Neural cell (in vitro differentiated cells): ENCODE data around the gene DDOST. TPM values are rescaled to one million over a fixed set of nuclear protein-coding genes. Genes with fewer than 3 reads are reported as not detected.

ENCODE experiments used
- H2AFZ ChIP-seq: fragments of 200-600, 300-800 bp; sonication (generic), shearing (Covaris generic); 2 replicates; pipeline ENCODE4 v1.6.0; 2014; ENCODE audit warnings: low read depth, mild to moderate bottlenecking, antibody characterized with exemption, low read length, moderate library complexity
- H3F3A ChIP-seq: fragments of 200-600 bp; shearing (Covaris generic); 2 replicates; pipeline ENCODE4 v1.6.1; 2016; ENCODE audit warnings: mild to moderate bottlenecking, moderate library complexity, mixed read lengths, antibody characterized with exemption, low read length; ENCODE audit not compliant: insufficient read depth, poor library complexity, severe bottlenecking
- H3K27ac ChIP-seq: fragments of 200-600, 300-800 bp; sonication (generic), shearing (Covaris generic); 2 replicates; pipeline ENCODE4 v1.5.1; 2014; ENCODE audit warnings: mild to moderate bottlenecking, low read length, moderate library complexity
- H3K27me3 ChIP-seq: fragments of 300-800, 200-600 bp; sonication (generic), shearing (Covaris generic); 2 replicates; pipeline ENCODE4 v1.6.0; 2014; ENCODE audit warnings: mild to moderate bottlenecking, low read depth, low read length, moderate library complexity; ENCODE audit not compliant: insufficient read depth
- H3K36me3 ChIP-seq: fragments of 300-800, 200-600 bp; sonication (generic), shearing (Covaris generic); 2 replicates; pipeline ENCODE4 v1.5.1; 2014; ENCODE audit warnings: mild to moderate bottlenecking, antibody characterized with exemption, low read length, moderate library complexity; ENCODE audit not compliant: insufficient read depth
- H3K4me2 ChIP-seq: fragments of 300-800, 200-600 bp; sonication (generic), shearing (Covaris generic); 2 replicates; pipeline ENCODE4 v1.6.0; 2014; ENCODE audit warnings: mild to moderate bottlenecking, low read length
- H3K4me3 ChIP-seq: fragments of 300-800, 200-600 bp; sonication (generic), shearing (Covaris generic); 2 replicates; pipeline ENCODE4 v1.5.1; 2014; ENCODE audit warnings: mild to moderate bottlenecking, low read length, moderate library complexity
- H3K79me2 ChIP-seq: fragments of 200-600 bp; shearing (Covaris generic); replicated peaks from 2 replicates; pipeline ENCODE4 v1.6.0; 2014; ENCODE audit warnings: mild to moderate bottlenecking, low read length, moderate library complexity; ENCODE audit not compliant: insufficient read depth
- H3K9ac ChIP-seq: fragments of 300-800, 200-600 bp; sonication (generic), shearing (Covaris generic); 2 replicates; pipeline ENCODE4 v1.6.1; 2016; ENCODE audit warnings: mild to moderate bottlenecking, low read length, mixed read lengths
- H3K9me2 ChIP-seq: fragments of 200-600 bp; shearing (Covaris generic); 2 replicates; pipeline ENCODE4 v1.6.1; 2016; ENCODE audit warnings: mild to moderate bottlenecking, low read length, mixed read lengths; ENCODE audit not compliant: insufficient read depth
- H3K9me3 ChIP-seq: fragments of 200-600, 300-800 bp; sonication (generic), shearing (Covaris generic); 2 replicates; pipeline ENCODE4 v1.6.1; 2016; ENCODE audit warnings: mild to moderate bottlenecking, mixed run types, low read length, moderate library complexity, mixed read lengths
- H4K20me1 ChIP-seq: fragments of 200-600 bp; shearing (Covaris generic); 2 replicates; pipeline ENCODE4 v1.6.1; 2016; ENCODE audit warnings: mild to moderate bottlenecking, mixed run types; ENCODE audit not compliant: insufficient read depth
- CTCF ChIP-seq: fragments of 450-650 bp; IDR thresholded peaks from 2 replicates; pipeline ENCODE4 v1.5.1; 2014; ENCODE audit warnings: antibody characterized with exemption, mild to moderate bottlenecking, moderate library complexity; ENCODE audit not compliant: poor library complexity, severe bottlenecking
- EP300 ChIP-seq: fragments of 450-650 bp; conservative IDR thresholded peaks from 2 replicates; pipeline ENCODE4 v1.6.1; 2014; ENCODE audit warnings: antibody characterized with exemption, mild to moderate bottlenecking, moderate library complexity; ENCODE audit not compliant: poor library complexity, severe bottlenecking
- EZH2 ChIP-seq: fragments of 200-600, 300-800 bp; shearing (Covaris generic), sonication (generic); IDR thresholded peaks from 2 replicates; pipeline ENCODE4 v1.6.1; 2014; ENCODE audit warnings: antibody characterized with exemption, low read length, borderline replicate concordance, mild to moderate bottlenecking; ENCODE audit not compliant: insufficient read depth, poor library complexity, severe bottlenecking
- MXI1 ChIP-seq: fragments of 450-650 bp; conservative IDR thresholded peaks from 2 replicates; pipeline ENCODE4 v1.6.1; 2014; ENCODE audit warnings: antibody characterized with exemption, mild to moderate bottlenecking; ENCODE audit not compliant: poor library complexity, severe bottlenecking
- POLR2AphosphoS5 ChIP-seq: IDR thresholded peaks from 2 replicates; pipeline ENCODE4 v1.6.1; 2012
- RAD21 ChIP-seq: fragments of 450-650 bp; conservative IDR thresholded peaks from 2 replicates; pipeline ENCODE4 v1.6.1; 2014; ENCODE audit warnings: antibody characterized with exemption, mild to moderate bottlenecking, moderate library complexity
- REST ChIP-seq: IDR thresholded peaks from 2 replicates; pipeline ENCODE4 v1.6.1; 2012; ENCODE audit warnings: borderline replicate concordance
- SMC3 ChIP-seq: fragments of 450-650 bp; conservative IDR thresholded peaks from 2 replicates; pipeline ENCODE4 v1.6.1; 2014; ENCODE audit warnings: antibody characterized with exemption, mild to moderate bottlenecking, moderate library complexity; ENCODE audit not compliant: poor library complexity
- TAF1 ChIP-seq: IDR thresholded peaks from 2 replicates; pipeline ENCODE4 v1.6.1; 2012; ENCODE audit warnings: low read depth
- polyA plus RNA-seq: library from polyadenylated mRNA; depleted of rRNA; stranded (reverse); fragments of >200 nt; gene quantifications from 2 replicates; pipeline ENCODE4 v1.2.3, GENCODE V29; 2014

The DDOST gene
- polyA plus RNA-seq, 1 donor from 2014 or later, result 177 TPM

GRCh38 chr1:20611652-20612051 lies 49.5 kb downstream of the DDOST start:
- Histone ChIP-seq H3K4me3 (no peak overlapping the region), H3K27ac (no peak overlapping the region), H4K20me1 (no peaks in the 10 kb centered on the region), H3K27me3 (no peaks in the 10 kb centered on the region), H3K36me3 (no peaks in the 10 kb centered on the region), H3K4me2 (no peak overlapping the region), H3K9me3 (no peaks in the 10 kb centered on the region), H2AFZ (no peak overlapping the region), H3K79me2 (no peaks in the 10 kb centered on the region), H3K9ac (no peak overlapping the region), H3F3A (no peaks in the 10 kb centered on the region), H3K9me2 (no peaks in the 10 kb centered on the region)
- TF ChIP-seq EZH2 (no peak), CTCF (no peak), SMC3 (no peak), RAD21 (no peak), MXI1 (no peak), EP300 (no peak), TAF1 (no peak), POLR2AphosphoS5 (no peak), REST (no peak)

GRCh38 chr1:20610970-20611369 lies 50.2 kb downstream of the DDOST start:
- Histone ChIP-seq H3K4me3 (no peak overlapping the region), H3K4me2 (no peak overlapping the region)
- TF ChIP-seq CTCF, result no peak
- no peak for TF ChIP-seq RAD21
- TF ChIP-seq EZH2, result no peak
- no peak for TF ChIP-seq TAF1
- TF ChIP-seq MXI1, result no peak
- TF ChIP-seq EP300, result no peak
- TF ChIP-seq POLR2AphosphoS5, result no peak
- no peak for TF ChIP-seq SMC3
- no peak for TF ChIP-seq REST

More at GRCh38 chr1:20610970-20611369, 50.2 kb downstream of the DDOST start:
- H4K20me1 ChIP-seq, result no peaks in the 10 kb centered on the region
- H3F3A ChIP-seq, result no peaks in the 10 kb centered on the region
- H3K27ac ChIP-seq, result no peak overlapping the region
- H3K9ac ChIP-seq, result no peak overlapping the region
- H3K9me3 ChIP-seq, result no peaks in the 10 kb centered on the region
- H2AFZ ChIP-seq, result no peak overlapping the region
- H3K79me2 ChIP-seq, result no peaks in the 10 kb centered on the region
- H3K27me3 ChIP-seq, result no peaks in the 10 kb centered on the region
- no peaks in the 10 kb centered on the region for H3K9me2 ChIP-seq
- H3K36me3 ChIP-seq, result no peaks in the 10 kb centered on the region
